ENCODE measurements around the gene SH3RF1.

GRCh38 chr4:169147191-169147590 lies 123.6 kb downstream of the SH3RF1 start:
- no peak for TF ChIP-seq POLR2A (IDR thresholded peaks at IDR 0.05)
- TF ChIP-seq CTCF (IDR thresholded peaks at IDR 0.05) = no peak

Data from sigmoid colon (tissue), 3 donors.